Measurements from ENCODE around the gene SLC7A5.

DNA sequence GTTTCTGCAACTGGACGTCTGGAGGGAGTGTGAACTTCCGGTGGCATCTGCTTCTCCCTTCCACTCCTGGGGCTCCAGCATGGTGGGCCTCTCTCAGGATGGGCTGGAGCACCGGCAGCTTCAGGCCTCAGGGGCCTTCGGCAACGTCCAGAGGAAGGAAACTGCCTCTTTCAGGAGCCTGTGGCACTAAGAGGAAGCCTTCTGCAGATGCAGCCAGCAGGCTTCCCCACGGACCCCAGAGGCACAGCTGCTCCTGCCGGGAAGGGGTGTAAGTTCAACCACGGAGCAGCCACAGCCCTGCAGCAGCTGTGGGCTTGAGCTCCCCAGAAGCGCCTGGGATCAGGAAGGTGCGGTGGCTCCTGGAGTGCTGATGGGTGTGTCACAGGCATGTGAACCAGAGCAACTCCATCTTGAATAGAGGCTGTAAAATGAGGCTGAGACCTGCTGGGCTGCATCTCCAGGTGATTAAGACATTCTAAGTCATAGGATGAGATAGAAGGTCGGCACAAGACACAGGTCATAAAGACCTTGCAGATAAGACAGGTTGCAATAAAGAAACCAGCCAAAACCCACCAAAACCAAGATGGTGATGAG is 52.7 kb downstream of the SLC7A5 start:
- TF ChIP-seq, protein P1, sequence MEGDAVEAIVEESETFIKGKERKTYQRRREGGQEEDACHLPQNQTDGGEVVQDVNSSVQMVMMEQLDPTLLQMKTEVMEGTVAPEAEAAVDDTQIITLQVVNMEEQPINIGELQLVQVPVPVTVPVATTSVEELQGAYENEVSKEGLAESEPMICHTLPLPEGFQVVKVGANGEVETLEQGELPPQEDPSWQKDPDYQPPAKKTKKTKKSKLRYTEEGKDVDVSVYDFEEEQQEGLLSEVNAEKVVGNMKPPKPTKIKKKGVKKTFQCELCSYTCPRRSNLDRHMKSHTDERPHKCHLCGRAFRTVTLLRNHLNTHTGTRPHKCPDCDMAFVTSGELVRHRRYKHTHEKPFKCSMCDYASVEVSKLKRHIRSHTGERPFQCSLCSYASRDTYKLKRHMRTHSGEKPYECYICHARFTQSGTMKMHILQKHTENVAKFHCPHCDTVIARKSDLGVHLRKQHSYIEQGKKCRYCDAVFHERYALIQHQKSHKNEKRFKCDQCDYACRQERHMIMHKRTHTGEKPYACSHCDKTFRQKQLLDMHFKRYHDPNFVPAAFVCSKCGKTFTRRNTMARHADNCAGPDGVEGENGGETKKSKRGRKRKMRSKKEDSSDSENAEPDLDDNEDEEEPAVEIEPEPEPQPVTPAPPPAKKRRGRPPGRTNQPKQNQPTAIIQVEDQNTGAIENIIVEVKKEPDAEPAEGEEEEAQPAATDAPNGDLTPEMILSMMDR (IDR thresholded peaks at IDR 0.05) = no peak
- no peak for TF ChIP-seq POLR2A (IDR thresholded peaks at IDR 0.05)
